Activated CD4-positive, alpha-beta T cell treated with anti-CD3 and anti-CD28 coated beads, Interleukin-2, amount 50 U/mL, for 16 hours (primary cell): ENCODE data around the gene CD226.
"Not testable (repeated sequence)": the region's sequence is repeated elsewhere in the genome, so short reads cannot be mapped to it uniquely, and the experiment has no call there.

Source experiments
- DNase-seq: peaks from one replicate; pipeline ENCODE4 v3.0.0-alpha.2; 2020

CD226 gene

DNA sequence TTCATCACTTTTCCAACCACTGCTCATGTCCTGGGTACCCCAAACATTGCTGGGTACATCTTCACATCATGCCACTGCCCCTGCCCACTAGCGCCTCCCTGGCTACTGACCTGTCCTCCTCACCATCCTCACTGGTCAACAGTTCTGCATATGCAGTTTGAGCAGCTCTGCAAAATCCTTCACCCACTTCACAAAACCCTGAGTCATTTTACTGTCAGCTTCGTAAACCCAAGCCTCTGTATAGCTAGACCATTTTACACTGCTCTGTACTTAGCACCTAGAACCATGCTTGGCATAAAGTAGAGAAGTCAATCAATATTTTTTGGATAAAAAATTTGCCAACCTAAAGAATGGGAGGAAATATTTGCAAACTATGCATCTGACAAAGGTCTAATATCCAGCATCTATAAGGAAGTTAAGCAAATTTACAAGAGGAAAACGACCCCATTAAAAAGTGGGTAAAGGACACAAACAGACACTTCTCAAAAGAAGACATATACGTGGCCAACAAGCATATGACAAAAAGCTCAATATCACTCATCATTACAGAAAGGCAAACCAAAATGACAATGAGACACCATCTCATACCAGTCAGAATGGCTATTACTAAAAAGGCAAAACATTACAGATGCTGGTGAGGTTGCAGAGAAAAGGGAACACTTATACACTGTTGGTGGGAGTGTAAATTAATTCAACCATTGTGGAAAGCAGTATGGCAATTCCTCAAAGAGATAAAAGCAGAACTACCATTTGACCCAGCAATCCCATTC, 48.3 kb downstream of the CD226 start:
- DNase-seq = peak; percentile 77

DNA sequence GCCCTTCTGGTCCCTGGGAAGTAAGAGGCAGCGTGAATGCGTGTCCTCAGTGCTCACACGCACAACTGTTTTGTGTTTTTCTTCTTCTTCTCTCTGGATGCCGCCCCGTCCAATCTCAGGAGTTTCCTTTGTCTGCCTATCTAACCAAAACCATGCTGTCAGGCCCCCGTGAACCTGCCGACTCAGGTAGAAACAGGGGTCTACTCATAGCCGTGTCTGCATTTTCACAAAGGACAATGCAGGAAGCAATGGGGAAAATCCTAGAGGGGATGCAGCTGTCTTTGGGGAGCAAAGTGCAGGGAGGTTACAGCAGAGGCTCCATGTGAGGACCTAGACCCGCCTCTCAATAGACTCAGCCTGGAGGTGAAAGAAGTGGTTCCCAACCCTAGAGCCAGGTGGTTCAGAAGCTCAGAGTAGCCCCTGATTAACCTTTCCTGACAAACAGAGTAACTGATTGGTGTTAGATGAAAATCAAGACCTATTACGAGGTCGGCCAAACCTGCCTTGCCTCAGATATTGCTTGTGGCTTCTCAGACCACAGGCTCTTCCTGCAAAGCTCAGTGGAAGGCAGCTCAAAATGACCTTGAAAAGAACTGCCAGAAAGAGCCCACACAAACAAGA, 49.3 kb downstream of the CD226 start:
- peak; percentile 71 for DNase-seq

DNA sequence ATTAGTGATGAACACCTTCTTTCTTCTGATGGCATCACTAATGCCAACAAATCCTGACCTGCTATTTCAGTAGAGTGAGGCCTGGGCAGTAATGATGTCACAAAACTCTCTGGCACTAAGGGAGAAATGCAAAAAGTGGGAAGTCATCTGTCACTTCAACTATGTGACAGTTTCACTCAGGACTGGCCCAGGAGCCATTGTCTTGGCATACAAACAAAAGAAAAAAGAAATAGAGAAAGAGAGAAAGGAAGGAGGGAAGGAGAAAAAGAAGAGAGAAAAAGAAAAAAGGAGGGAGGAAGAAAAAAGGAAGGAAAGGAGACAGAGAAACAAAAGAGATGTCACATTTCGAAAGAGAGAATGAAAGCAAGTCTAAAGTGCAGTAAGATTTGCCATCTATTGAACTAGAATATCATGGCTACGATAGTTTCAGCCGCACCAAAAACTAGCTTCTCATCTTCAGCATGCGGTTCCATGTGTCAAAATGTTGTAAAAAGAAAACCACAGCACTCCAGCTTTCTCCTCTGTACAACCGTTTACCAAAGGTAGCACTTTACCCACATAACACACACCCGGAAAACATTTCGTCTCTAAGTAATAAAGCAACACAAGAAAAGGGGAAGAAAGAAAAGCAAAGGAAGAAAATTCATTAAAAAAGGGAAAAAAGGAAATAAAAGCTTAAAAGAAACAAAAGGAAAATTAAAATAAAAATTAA, 50.1 kb downstream of the CD226 start:
- peak; percentile 85 for DNase-seq

DNA sequence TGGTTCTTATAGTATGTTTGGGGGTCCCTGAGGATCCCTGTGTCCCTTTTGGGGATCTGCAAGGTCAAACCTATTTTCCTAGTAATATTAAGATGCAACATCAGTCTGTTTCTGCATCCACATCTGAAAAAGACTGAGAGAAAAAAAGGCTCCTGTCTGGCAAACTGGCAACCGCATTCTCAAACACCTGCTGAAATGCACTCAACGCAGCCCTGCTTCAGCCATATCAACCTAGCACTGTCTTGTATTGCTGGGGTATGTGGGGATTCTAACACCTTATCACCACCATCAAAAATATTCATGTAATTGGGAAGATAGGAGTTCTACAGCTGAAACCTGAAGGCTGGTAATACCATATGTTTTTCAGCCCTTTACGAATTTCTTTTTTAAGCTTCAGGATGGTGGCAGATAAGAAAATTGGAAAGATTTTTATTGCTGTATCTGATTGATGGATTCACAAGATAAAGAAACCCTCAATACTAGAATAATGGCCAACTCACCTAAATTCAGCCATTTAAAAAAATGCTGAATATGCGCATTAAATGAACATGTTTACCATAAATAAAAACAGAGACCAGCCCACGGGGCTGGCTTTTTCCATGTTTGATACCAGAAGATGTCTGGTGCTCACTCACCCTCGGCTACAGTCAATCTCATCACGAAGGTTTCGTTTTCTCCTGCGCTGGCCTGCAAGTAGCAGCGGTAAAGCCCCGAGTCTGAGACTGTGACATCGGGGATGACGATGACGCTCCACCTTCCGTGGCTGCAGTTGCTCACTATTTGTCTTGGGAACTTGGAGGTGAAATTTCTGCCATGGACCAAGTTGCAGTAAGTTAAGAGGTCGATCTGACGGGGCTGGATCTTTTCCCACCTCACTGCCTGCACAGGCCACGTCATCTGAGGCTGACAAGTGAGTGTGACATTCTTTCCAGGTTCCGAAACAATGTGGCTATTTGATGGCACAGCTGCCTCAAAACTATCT, 52.3 kb downstream of the CD226 start:
- no peak for DNase-seq

DNA sequence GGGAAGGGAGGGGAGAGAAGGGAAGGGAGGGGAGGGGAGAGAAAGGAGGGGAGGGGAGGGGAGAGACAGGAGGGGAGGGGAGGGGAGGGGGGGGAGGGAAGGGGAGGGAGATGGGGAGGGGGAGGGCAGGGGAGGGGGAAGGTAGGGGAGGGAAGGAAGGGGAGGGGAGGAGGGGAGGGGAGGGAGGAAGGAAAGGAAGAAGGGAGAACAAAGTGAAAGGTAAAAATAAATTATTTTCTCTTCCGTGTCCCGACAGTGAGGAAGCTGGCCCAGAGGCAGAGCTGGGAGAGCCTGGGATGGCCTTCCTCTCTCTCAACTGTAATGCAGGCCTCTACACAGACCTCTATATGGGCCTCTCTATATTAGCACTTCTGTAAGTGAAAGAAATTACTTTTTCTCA, 53.2 kb downstream of the CD226 start:
- no peak for DNase-seq

DNA sequence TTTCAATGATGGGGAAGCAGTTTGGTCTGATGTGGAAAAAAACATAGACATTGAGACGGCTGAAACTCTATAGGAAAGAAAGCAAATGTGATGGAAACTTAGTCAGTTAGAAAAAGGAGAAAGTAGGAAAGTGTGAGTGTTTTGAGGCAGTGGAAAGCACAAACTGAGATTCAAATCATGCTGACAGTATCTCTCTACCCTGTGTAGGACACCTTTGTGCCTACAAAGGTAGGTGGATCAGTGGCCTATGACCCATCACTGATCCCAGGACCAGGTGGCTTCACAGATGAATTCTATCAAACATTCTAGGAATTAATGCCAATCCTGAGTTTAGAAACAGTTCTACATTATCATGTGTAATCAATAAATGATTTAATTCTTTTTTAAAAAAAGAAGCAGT, 57.1 kb downstream of the CD226 start:
- DNase-seq = peak; percentile 43

DNA sequence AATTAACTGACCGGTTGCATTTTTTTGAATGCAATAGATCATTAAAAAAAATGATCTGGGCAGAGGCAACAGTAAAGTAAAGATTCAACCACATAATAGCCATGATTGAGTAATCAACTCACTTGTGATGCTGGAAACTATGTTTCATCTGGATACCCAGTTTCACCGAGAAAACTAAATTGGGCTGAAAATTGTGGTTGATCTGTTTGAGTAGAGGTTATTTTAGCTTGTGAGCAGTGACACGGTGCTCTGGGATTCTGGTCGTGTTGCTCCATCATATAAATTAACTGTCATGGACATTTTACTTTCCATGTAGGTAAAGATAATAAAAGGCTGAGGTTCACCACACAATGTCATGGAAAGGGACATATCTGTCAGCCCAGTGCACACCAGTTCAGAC, 58.7 kb downstream of the CD226 start:
- peak; percentile 83 for DNase-seq

DNA sequence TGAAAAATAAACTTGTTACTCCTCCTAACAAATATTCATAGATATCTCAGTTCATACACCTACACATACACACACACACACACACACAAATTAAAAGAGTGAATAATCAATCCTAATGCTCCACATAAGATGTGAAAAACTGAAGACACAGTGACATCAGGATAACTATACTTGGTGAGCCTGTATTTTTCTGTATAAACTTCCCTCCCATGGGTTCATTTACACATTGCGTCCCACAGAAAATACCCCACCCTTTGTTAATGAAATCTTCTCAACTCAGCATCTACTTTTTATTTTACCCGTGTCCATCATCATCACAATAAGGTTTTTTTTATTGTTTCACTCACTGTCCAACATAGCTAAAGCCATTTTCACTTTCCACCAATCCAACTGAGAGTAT, 60.4 kb downstream of the CD226 start:
- DNase-seq = no peak

DNA sequence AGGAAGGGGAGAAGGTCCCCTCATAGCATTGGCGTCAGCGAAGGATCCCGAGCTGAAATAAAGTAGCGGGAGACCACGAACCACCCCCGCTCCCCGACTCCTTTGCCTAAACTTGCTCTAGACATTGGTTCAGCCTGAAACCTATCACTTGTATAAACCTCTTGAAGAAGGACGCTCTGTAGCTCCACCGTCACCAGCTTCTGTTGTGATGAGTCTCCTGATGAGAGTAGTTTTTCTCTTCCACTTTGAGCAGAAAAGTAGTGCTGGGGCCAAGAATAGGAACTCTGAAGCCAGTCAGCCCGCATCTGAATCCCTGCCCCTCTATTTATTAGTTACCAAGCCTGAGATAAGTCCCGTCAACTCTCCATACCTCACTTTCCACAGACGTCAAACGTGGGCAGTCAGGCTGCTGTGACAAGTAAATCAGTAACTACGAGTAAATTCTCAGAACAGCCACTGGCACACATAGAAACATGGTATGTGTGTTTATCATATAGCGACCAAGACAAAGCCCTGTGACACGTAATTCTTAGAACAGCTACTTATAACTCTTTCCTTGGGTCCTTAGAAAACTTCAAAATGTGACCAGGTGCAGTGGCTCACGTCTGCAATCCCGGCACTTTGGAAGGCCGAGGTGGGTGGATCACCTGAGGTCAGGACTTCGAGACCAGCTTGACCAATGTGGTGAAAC, 61.7 kb downstream of the CD226 start:
- peak; percentile 90 for DNase-seq

DNA sequence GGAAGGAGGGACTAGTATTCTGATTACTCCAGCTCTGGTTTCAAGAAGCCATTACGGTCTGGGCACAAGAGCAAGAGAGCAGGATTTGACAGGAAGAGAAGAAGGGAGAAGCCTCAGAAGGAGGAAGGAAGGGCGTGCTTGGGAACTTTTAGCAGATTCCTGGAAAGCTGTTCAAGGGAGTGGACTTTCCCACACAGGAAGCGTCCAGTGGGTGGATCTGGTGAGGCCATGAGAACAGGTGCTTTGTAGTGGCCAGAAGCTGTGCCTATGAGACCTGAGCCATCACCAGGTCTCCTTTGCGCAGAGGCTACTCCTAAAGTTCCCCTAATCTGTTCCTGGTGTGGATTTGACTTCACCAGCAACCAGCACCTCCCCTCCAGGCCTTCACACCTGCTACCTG, 62.3 kb downstream of the CD226 start:
- DNase-seq = no peak

DNA sequence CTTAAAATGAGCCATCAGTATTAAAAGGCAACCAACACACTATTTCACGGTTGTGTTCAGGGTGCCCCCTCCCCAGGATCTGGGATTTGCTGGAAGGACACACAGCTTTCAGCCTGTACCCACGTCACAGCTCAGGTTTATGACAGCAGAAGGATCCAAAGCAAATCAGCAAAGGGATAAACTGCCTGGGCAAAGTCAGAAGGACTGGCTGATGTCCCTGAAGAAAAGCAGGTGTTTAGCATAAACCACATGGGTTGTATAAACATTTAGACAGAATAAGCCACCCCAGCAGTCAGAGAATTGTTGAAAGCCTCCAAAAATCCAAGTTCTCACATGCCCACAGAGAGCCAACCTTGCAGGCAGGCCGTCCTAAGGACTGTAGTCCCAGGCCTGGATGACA, 63.9 kb downstream of the CD226 start:
- no peak for DNase-seq

DNA sequence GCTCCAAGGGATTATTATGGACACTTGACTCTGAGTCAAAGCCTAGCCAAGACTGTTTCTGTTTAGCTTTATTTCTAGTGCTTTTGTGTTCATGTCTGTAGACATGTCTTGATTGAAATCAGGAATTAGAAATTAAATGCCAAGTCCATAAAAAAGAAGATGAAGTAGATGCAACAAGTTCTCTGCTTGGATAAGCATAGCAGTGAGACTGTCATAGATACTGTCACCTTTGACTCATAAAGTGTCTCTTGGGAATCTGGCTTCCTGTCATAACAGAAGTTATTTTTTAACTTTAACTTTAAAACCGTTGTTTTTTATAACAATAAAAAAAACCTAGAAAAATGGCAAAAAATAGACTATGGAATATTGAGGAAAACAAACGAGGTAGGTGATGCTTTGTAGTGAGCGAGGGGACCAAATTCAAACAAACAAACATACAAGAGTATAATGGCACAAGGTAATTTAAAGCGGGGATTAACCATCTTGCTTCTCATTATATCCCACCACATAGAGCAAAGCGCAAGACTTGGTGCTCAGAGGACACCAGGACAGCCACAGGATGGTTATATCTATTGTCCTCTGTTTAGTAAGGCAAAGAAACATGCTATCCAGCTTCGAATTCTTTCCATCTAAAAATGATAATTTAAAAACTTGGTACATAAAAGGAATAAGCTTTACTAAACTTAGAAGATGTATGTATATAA, 64.6 kb downstream of the CD226 start:
- DNase-seq = no peak

DNA sequence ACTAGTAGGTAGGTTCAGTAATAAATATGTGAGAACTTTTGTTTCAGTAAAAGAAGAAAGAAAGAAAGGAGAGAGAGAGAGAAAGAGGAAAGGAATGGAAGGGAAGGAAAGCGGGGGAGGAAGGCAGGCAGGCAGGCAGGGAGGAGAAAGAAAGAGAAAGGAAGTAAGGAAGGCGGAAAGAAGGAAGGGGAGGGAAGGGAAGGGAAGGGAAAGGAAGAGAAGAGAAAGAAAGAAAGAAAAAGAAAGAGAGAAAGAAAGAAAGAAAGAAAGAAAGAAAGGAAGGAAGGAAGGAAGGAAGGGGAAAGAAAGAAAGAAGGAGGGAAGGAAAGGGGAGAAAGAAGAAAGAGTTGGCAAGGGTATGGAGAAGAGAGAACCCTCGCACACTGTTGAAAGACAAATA, 67.6 kb downstream of the CD226 start:
- no peak for DNase-seq

DNA sequence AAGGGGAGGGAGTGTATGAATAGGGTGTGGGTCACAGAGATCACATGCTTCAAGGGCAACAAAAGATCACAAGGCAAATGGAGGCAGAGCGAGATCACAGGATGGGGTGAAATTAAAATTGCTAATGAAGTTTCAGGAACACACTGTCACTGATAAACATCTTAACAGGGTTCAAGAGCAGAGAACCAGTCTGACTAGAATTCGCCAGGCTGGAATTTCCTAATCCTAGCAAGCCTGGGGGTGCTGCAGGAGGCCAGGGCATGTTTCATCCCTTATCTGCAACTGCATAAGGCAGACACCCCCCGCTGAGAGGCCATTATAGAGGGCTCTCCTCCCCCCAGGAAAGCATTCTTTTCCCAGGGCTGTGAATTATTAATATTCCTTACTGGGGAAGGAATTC, 68.6 kb downstream of the CD226 start:
- DNase-seq = not testable (repeated sequence)

DNA sequence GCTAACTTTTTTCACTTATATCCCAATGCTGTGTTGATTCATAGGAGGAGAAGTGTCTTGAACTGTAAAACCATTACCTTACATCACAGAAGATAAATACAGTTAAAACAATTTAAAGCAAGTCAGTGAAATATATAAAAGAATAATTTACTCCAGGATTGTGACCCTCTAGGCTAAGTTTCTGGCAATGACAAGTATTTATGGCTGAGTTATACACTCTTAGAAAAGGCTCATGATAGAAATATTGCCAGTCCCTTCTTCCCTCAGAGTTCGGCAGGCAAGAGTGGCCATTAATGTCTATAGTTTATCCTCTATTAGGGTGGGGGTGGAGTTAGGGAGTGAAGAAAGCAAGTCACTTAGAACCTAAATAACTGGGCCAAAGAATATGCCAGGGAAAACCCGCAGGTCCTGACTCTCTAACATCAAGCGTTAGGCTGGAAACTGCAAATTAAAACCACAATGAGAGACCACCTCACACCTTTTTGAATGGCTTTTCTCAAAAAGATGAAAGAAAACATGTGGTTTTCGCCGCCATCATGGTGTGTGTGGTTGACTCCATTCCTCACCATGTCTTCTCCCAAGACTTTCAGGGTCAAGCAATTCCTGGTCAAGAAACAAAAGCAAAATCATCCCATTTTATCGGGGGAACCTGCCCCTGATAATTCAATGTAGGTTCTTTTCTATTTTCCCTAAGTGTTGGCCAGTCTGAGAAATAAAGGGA, 69.3 kb downstream of the CD226 start:
- DNase-seq = no peak

DNA sequence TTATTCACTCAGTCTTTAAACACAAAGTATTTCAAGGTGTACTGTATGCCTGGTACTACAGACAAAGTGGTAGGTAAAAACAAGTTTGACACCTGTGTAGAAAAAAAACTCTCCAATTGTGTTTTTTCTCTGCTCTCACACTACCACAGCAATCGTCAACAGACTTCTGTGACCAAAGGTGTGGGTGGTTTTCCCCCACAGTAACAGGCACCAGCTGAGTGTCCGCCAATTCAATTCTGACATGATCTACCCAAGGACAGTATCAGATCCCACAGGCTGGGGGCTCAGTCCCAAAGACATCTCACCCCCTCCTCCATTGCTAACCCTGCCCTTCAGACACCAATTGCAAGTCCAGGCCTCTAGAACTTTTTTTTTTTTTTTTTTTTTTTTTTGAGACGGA, 71.2 kb downstream of the CD226 start:
- no peak for DNase-seq

DNA sequence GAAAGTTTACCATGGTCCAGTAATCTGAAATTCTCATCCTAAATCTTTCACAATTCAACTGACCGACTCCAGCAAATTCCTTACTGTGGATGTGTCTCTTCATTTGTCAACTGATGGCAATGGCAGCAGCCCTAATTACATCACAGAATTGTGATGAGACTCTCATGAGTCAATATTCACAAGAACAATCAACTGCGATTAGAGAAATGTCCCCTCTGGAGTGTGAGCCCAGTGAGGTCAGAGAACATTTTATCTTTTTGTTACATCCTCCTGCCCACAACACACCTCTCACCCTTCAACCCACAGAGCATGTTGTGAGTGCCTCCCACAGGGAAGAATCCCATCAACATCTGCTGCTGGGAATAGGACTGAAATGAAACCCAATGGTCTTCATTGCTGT, 73.6 kb downstream of the CD226 start:
- DNase-seq = no peak

DNA sequence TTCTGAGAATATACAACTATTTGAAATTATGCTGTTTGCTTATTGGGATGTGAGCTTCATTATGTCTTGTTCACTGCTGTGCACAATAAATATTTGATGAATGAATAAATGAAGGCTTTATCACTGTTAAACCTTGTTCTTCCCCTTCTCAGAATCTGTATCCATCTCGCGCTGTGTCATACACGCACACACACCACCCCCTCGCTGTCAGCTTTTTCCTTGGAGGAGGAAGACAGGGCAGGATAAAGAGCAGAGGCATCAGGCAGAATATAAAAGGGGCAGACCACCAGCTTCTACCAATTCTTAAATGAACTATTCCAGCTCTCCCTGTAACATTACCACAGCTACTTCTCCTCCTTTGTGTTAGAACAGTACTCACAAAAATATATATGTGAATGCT, 75.0 kb downstream of the CD226 start:
- DNase-seq = no peak

DNA sequence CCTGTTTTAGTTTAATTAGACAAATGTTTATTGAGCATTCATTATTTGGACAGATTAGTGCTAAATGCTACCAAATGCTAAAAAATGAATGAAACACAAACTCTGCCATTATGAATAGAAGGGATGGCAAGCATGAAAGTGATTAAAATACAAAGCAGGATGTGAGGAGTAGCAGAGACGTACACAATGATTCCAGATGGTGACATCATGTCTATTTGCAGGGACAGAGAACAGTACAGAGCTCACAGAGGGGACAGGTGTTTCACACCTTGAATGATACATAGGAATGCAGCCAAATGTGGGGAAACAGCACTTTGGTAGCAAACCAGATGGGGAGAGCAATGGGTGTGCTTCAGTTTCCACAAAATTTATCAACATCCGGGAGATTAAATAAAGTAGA, 76.3 kb downstream of the CD226 start:
- no peak for DNase-seq

DNA sequence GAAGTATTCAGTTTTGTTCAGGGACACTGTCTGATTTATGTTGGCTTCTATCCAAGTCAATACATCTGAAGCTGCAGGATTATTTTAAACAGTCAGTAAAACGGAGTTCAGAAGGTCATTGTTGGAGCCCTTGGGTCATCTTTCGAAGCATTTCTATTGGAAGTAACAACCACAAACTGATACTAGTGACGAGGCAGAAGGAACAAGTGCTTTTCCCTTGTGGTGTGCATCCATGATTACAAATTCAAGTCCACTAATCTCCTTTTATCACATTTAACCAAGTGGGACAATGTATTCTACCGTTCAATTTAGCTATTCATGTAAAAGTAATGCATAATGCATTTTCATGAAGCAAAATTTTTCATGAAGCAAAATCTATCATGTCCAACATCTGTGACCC, 76.9 kb downstream of the CD226 start:
- no peak for DNase-seq

DNA sequence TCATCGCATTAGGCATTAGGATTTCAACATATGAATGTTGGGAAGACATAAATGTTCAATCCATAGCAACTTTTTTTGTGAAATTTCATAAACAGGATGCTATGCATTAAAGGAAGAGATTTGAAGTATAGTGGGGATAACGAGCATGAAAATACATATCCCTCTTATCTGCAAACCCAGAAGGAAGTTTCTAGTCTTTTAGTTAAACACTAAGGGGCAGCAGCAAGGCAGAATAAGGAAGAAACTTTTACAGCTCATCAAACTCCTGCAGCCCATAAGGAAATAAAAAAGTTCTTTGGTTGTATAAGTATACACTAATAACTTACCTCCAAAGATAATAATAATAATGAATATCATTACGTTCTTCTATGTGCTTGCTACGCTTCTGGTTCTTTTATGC, 81.5 kb downstream of the CD226 start:
- DNase-seq = no peak
